Endothelial cell (in vitro differentiated cells): ENCODE results near the gene ITGBL1. TPM values are rescaled to one million over a fixed set of nuclear protein-coding genes. Genes with fewer than 3 reads are reported as not detected.

Experiments used
- DNase-seq: peaks from one replicate; pipeline ENCODE4 v3.0.0; 2021; ENCODE audit warnings: low spot score
- H3K27ac Mint-ChIP-seq: one replicate; pipeline ENCODE4 v1.8.0; 2021; ENCODE audit warnings: mixed read lengths, inconsistent platforms; ENCODE audit not compliant: unreplicated experiment
- H3K27me3 Mint-ChIP-seq: one replicate; pipeline ENCODE4 v1.8.0; 2021; ENCODE audit warnings: mild to moderate bottlenecking, moderate library complexity, mixed read lengths, inconsistent platforms; ENCODE audit not compliant: unreplicated experiment
- H3K36me3 Mint-ChIP-seq: one replicate; pipeline ENCODE4 v1.8.0; 2021; ENCODE audit warnings: mild to moderate bottlenecking, low read depth, mixed read lengths, inconsistent platforms; ENCODE audit not compliant: unreplicated experiment
- H3K4me1 Mint-ChIP-seq: one replicate; pipeline ENCODE4 v1.8.0; 2021; ENCODE audit warnings: mild to moderate bottlenecking, mixed read lengths, inconsistent platforms; ENCODE audit not compliant: unreplicated experiment
- H3K4me3 Mint-ChIP-seq: one replicate; pipeline ENCODE4 v1.8.0; 2021; ENCODE audit warnings: mild to moderate bottlenecking, mixed read lengths, inconsistent platforms; ENCODE audit not compliant: unreplicated experiment
- H3K9me3 Mint-ChIP-seq: one replicate; pipeline ENCODE4 v1.8.0; 2021; ENCODE audit warnings: mixed read lengths, inconsistent platforms; ENCODE audit not compliant: unreplicated experiment
- CTCF ChIP-seq: fragments of 200-600 bp; sonication (generic); IDR thresholded peaks from one replicate; pipeline ENCODE4 v1.5.0; 2021; ENCODE audit warnings: antibody characterized with exemption; ENCODE audit not compliant: unreplicated experiment
- total RNA-seq: library from RNA; stranded (reverse); fragmentation: NEBNext Ultra II Directional; extraction: Animal tissue kit (Norgen Biotek cat#: 25700); gene quantifications from one replicate; pipeline ENCODE4 v1.2.1, GENCODE V29; 2021; ENCODE audit not compliant: unreplicated experiment

Gene ITGBL1
- total RNA-seq, 1 donor from 2014 or later: not detected

DNA sequence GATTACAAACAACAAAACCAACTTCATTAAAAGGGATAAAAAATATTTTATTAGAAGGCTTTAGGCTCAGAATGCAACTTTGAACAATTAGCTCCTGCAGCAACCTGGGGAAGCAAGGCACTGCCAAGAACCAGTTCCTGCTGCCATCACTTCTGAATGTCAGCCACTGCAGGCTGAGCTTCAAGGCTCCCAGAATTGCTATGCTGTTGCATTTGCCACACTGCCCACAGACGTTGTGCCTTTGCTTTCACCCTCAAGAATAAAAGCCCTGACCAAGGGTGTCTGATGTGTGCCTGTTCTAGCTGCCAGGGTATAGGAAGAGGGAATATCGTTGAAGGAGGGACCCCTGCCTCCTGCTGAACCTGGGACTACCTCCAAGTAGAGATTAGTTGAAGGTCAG is 238.4 kb downstream of the ITGBL1 start:
- Mint-ChIP-seq H3K27me3 (no peaks in the 10 kb centered on the region), H3K27ac (no peak overlapping the region), H3K9me3 (no peaks in the 10 kb centered on the region), H3K36me3 (no peaks in the 10 kb centered on the region), H3K4me1 (no peaks in the 10 kb centered on the region), H3K4me3 (no peak overlapping the region)
- no peak for TF ChIP-seq CTCF
- DNase-seq: no peak

GRCh38 chr13:101691341-101691860 is 238.9 kb downstream of the ITGBL1 start:
- Mint-ChIP-seq H3K4me3 (no peak overlapping the region), H3K9me3 (no peaks in the 10 kb centered on the region), H3K27ac (no peak overlapping the region), H3K4me1 (no peaks in the 10 kb centered on the region), H3K27me3 (no peaks in the 10 kb centered on the region), H3K36me3 (no peaks in the 10 kb centered on the region)
- TF ChIP-seq CTCF: no peak
- DNase-seq: no peak

DNA sequence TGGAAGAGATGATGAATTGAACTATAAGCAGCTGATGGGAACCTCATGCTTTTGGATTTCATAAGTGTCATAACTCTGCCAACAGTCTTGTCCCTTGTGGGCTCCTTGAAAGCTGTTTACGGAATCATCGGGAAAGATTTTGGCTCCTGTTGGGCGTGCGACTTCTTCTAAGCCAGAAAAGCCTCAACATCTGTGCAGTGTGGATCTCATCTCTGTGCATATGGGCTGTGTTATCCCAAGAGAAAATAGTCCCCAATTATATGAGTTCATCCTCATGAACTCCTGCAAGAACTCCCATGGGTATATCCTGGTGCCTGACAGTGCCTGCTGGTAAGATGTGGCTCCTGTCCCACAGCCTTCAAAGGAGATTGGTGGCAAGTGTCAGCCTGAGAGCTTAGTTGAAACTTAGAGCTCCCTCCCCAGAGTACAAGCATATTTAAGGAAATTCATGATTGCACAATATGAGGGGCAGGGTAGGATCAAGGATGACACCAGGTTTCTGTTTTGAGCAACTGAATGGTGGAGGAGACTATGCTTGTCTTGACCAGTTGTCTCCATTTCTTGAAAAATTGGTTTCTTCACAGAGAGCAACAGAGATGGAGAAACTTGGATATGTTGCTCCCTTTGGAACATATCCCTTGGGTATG is 243.5 kb downstream of the ITGBL1 start:
- H3K27me3 Mint-ChIP-seq: no peaks in the 10 kb centered on the region
- H3K27ac Mint-ChIP-seq: no peak overlapping the region
- no peak for DNase-seq
- H3K4me1 Mint-ChIP-seq: no peaks in the 10 kb centered on the region
- H3K36me3 Mint-ChIP-seq: no peaks in the 10 kb centered on the region
- H3K9me3 Mint-ChIP-seq: no peaks in the 10 kb centered on the region
- no peak overlapping the region for H3K4me3 Mint-ChIP-seq
- TF ChIP-seq CTCF: no peak

DNA sequence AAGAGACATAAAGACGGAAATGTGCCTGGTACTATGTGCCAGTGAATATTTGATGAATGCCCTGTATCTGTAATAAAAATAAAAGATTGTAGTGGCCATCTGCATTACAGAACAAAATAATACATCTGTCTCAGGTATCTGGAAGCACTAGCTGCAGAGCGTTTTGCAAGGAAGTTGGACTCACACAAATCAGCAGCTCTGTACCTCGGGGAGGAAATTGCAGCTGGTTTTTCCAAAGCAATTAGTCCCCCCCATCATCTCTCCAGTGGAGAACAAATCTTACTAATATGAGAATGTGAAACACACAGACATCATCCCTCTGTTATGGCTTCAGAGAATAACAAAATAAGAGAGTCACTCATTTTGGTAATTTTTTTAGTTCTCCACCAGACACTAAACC is 245.3 kb downstream of the ITGBL1 start:
- DNase-seq: no peak
- Mint-ChIP-seq H3K9me3 (no peaks in the 10 kb centered on the region), H3K4me3 (no peak overlapping the region), H3K27ac (no peak overlapping the region), H3K4me1 (no peaks in the 10 kb centered on the region), H3K36me3 (no peaks in the 10 kb centered on the region), H3K27me3 (no peaks in the 10 kb centered on the region)
- TF ChIP-seq CTCF: no peak

GRCh38 chr13:101698400-101698799 is 245.9 kb downstream of the ITGBL1 start:
- Mint-ChIP-seq H3K4me3 (no peak overlapping the region), H3K27ac (no peak overlapping the region), H3K4me1 (no peaks in the 10 kb centered on the region), H3K36me3 (no peaks in the 10 kb centered on the region), H3K27me3 (no peaks in the 10 kb centered on the region), H3K9me3 (no peaks in the 10 kb centered on the region)
- no peak for DNase-seq
- no peak for TF ChIP-seq CTCF
